ENCODE results near the gene HLA-C. TPM values are rescaled to one million over a fixed set of nuclear protein-coding genes. Genes with fewer than 3 reads are reported as not detected.
A peak's percentile ranks its signal among the peaks of the same experiment; 100 is the strongest.

The HLA-C gene
- polyA plus RNA-seq (2013, experiment 1 of 2): 860 TPM
- polyA plus RNA-seq (2013, experiment 2 of 2): 956 TPM

GRCh38 chr6:31271641-31272357, at the start of gene HLA-C:
Gene HLA-C (minus strand): TSS chr6:31272092. CDS start chr6:31272071, 21 bp downstream.
- WGBS: under 1% methylated on average over 38 of the region's 62 CpGs
- H4K8ac ChIP-seq (ENCODE audit: low read length): peak within 1 kb of the TSS; percentile 82
- H4K91ac ChIP-seq (ENCODE audit: low read length): peak within 1 kb of the TSS; percentile 90
- H3K4me3 ChIP-seq (ENCODE audit: insufficient read depth in 1 of 2, low read depth in 1 of 2, low read length in 2 of 2): peak within 1 kb of the TSS; percentile 86
- peaks cover 8% of the 10 kb centered on the region for H3K4me1 ChIP-seq (ENCODE audit: control insufficient read depth, insufficient read depth, low read depth, low read length)
- peak within 1 kb of the TSS; percentile 74 to 87 for H3K14ac ChIP-seq (ENCODE audit: low read length in 2 of 2)
- H3K18ac ChIP-seq (ENCODE audit: low read depth in 1 of 2, low read length in 2 of 2): peak within 1 kb of the TSS; percentile 62 to 82
- peak; percentile 99 for DNase-seq
- peak within 1 kb of the TSS; percentile 92 for H3K9ac ChIP-seq (ENCODE audit: low read length)
- no peak within 1 kb of the TSS for H2AK5ac ChIP-seq (ENCODE audit: low read length, severe bottlenecking)
- H2BK5ac ChIP-seq (ENCODE audit: low read depth, low read length, poor library complexity, severe bottlenecking): peak within 1 kb of the TSS; percentile 82
- H2AFZ ChIP-seq (ENCODE audit: low read depth, low read length): peak within 1 kb of the TSS; percentile 58
- H3K36me3 ChIP-seq (ENCODE audit: control insufficient read depth in 1 of 2, insufficient read depth in 2 of 2, low read depth in 1 of 2, low read length in 2 of 2): peaks cover 24 to 26% of the 10 kb centered on the region in 2 experiments
- peak within 1 kb of the TSS in 1 of 2 experiments; percentile 24 for H2BK12ac ChIP-seq (ENCODE audit: low read length in 2 of 2)
- peak within 1 kb of the TSS; percentile 79 for H2BK120ac ChIP-seq (ENCODE audit: low read depth, low read length)
- H3K23ac ChIP-seq (ENCODE audit: low read length in 2 of 2): no peak within 1 kb of the TSS
- H3K4ac ChIP-seq (ENCODE audit: low read depth in 1 of 2, low read length in 2 of 2): peak within 1 kb of the TSS in 1 of 2 experiments; percentile 53
- H3K4me2 ChIP-seq (ENCODE audit: low read length, poor library complexity, severe bottlenecking): peak within 1 kb of the TSS; percentile 94
- H3K9me3 ChIP-seq (ENCODE audit: control insufficient read depth, low read length): peaks cover under 1% of the 10 kb centered on the region
- peaks cover 7% of the 10 kb centered on the region for H3K79me1 ChIP-seq (replicated peaks; ENCODE audit: low read length, poor library complexity, severe bottlenecking)
- peaks cover 3 to 24% of the 10 kb centered on the region in 2 experiments for H3K27me3 ChIP-seq (ENCODE audit: control insufficient read depth in 1 of 2, insufficient read depth in 1 of 2, low read length in 2 of 2)
- no peak within 1 kb of the TSS for H3K27ac ChIP-seq (ENCODE audit: low read length, poor library complexity, severe bottlenecking)
- H2BK15ac ChIP-seq (ENCODE audit: low read depth, poor library complexity, severe bottlenecking): no peak within 1 kb of the TSS

DNA sequence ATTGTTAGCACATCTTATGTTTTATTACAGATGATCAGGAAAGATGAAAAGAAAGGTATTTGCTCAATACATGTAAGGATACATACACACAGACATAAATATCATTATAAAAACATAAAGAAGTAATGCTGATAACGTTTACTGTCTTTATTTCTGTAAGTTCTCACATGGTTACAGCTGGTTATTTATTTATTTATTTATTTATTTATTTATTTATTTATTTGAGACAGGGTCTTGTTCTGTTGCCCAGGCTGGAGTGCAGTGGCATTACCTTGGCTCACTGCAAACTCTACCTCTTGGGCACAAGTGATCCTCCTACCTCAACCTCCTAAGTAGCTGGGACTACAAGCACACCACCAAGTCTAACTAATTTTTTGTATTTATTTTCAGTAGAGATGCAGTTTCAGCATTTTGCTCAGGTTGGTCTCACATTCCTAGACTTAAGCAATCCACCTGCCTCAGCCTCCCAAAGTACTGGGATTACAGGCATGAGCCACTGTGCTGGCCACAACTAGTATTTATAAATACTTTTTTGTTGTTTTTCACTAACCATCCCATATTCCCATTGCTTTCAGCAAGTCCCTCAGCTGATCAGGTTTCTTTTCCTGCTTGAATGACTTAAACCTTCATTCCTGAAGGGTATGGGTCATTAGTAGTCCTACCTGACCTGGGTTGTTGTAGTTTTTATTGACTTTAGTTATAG, 49.3 kb upstream of the HLA-C start:
- WGBS: no CpG with 5 or more reads among the region's 1 CpG
- no peak for DNase-seq
- no peak overlapping the region for H2AFZ ChIP-seq (ENCODE audit: low read depth, low read length)
- H2BK120ac ChIP-seq (ENCODE audit: low read depth, low read length): no peak overlapping the region
- no peak overlapping the region for H2BK15ac ChIP-seq (ENCODE audit: low read depth, poor library complexity, severe bottlenecking)
- no peak overlapping the region for H3K4ac ChIP-seq (ENCODE audit: low read depth in 1 of 2, low read length in 2 of 2)
- no peaks in the 10 kb centered on the region for H3K36me3 ChIP-seq (ENCODE audit: control insufficient read depth in 1 of 2, insufficient read depth in 2 of 2, low read depth in 1 of 2, low read length in 2 of 2)
- no peak overlapping the region for H3K14ac ChIP-seq (ENCODE audit: low read length in 2 of 2)
- no peak overlapping the region for H3K27ac ChIP-seq (ENCODE audit: low read length, poor library complexity, severe bottlenecking)
- no peak overlapping the region for H2AK5ac ChIP-seq (ENCODE audit: low read length, severe bottlenecking)
- H4K91ac ChIP-seq (ENCODE audit: low read length): no peak overlapping the region
- no peak overlapping the region for H2BK12ac ChIP-seq (ENCODE audit: low read length in 2 of 2)
- H3K79me1 ChIP-seq (replicated peaks; ENCODE audit: low read length, poor library complexity, severe bottlenecking): no peaks in the 10 kb centered on the region
- peaks cover 7% of the 10 kb centered on the region for H3K9me3 ChIP-seq (ENCODE audit: control insufficient read depth, low read length)
- H3K4me2 ChIP-seq (ENCODE audit: low read length, poor library complexity, severe bottlenecking): no peak overlapping the region
- H3K4me3 ChIP-seq (ENCODE audit: insufficient read depth in 1 of 2, low read depth in 1 of 2, low read length in 2 of 2): no peak overlapping the region
- no peaks in the 10 kb centered on the region for H3K4me1 ChIP-seq (ENCODE audit: control insufficient read depth, insufficient read depth, low read depth, low read length)
- no peak overlapping the region for H3K23ac ChIP-seq (ENCODE audit: low read length in 2 of 2)
- H4K8ac ChIP-seq (ENCODE audit: low read length): no peak overlapping the region
- no peak overlapping the region for H3K18ac ChIP-seq (ENCODE audit: low read depth in 1 of 2, low read length in 2 of 2)
- H3K9ac ChIP-seq (ENCODE audit: low read length): no peak overlapping the region
- no peak overlapping the region for H2BK5ac ChIP-seq (ENCODE audit: low read depth, low read length, poor library complexity, severe bottlenecking)
- H3K27me3 ChIP-seq (ENCODE audit: control insufficient read depth in 1 of 2, insufficient read depth in 1 of 2, low read length in 2 of 2): peaks cover 6 to 15% of the 10 kb centered on the region in 2 experiments

GRCh38 chr6:31317036-31317435, 45.1 kb upstream of the HLA-C start:
- Histone ChIP-seq H3K4me1 (ENCODE audit: control insufficient read depth, insufficient read depth, low read depth, low read length) (no peaks in the 10 kb centered on the region), H2AK5ac (ENCODE audit: low read length, severe bottlenecking) (no peak overlapping the region), H2BK12ac (ENCODE audit: low read length in 2 of 2) (no peak overlapping the region), H2BK5ac (ENCODE audit: low read depth, low read length, poor library complexity, severe bottlenecking) (no peak overlapping the region), H3K9me3 (ENCODE audit: control insufficient read depth, low read length) (peaks cover 2% of the 10 kb centered on the region), H3K4ac (ENCODE audit: low read depth in 1 of 2, low read length in 2 of 2) (no peak overlapping the region), H3K27me3 (ENCODE audit: control insufficient read depth in 1 of 2, insufficient read depth in 1 of 2, low read length in 2 of 2) (peaks cover 18 to 31% of the 10 kb centered on the region in 2 experiments), H2AFZ (ENCODE audit: low read depth, low read length) (no peak overlapping the region), H3K18ac (ENCODE audit: low read depth in 1 of 2, low read length in 2 of 2) (no peak overlapping the region), H3K4me3 (ENCODE audit: insufficient read depth in 1 of 2, low read depth in 1 of 2, low read length in 2 of 2) (no peak overlapping the region), H3K27ac (ENCODE audit: low read length, poor library complexity, severe bottlenecking) (no peak overlapping the region), H3K9ac (ENCODE audit: low read length) (no peak overlapping the region), H3K4me2 (ENCODE audit: low read length, poor library complexity, severe bottlenecking) (no peak overlapping the region), H3K79me1 (replicated peaks; ENCODE audit: low read length, poor library complexity, severe bottlenecking) (no peaks in the 10 kb centered on the region), H4K8ac (ENCODE audit: low read length) (no peak overlapping the region), H3K23ac (ENCODE audit: low read length in 2 of 2) (no peak overlapping the region), H3K14ac (ENCODE audit: low read length in 2 of 2) (no peak overlapping the region), H2BK15ac (ENCODE audit: low read depth, poor library complexity, severe bottlenecking) (no peak overlapping the region), H3K36me3 (ENCODE audit: control insufficient read depth in 1 of 2, insufficient read depth in 2 of 2, low read depth in 1 of 2, low read length in 2 of 2) (no peaks in the 10 kb centered on the region), H4K91ac (ENCODE audit: low read length) (no peak overlapping the region), H2BK120ac (ENCODE audit: low read depth, low read length) (no peak overlapping the region)
- 36% methylated on average over 1 of the region's 2 CpGs for WGBS
- DNase-seq: no peak

DNA sequence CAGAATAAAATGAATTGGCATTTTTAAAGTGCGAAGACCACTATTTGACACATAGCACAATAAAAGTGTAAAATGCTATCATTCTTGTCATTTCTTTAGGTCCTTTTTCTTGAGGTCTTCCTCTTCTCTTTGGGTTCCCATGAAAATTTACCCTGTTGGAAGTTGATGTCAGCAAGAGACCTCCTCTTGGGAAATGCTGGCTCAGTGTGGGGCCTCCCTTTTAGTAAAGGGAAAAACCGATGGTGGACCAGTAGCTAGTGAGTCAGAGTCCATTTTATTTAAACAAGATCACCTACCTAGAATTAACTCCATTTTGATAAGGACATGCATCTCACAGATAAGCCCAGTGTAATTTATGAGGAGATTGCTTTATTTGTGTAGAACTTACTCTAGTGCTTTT, 37.7 kb upstream of the HLA-C start:
- H2AK5ac ChIP-seq (ENCODE audit: low read length, severe bottlenecking): no peak overlapping the region
- no peak overlapping the region for H3K4me2 ChIP-seq (ENCODE audit: low read length, poor library complexity, severe bottlenecking)
- no peak overlapping the region for H3K4me3 ChIP-seq (ENCODE audit: insufficient read depth in 1 of 2, low read depth in 1 of 2, low read length in 2 of 2)
- no peak overlapping the region for H3K14ac ChIP-seq (ENCODE audit: low read length in 2 of 2)
- peaks cover 33 to 56% of the 10 kb centered on the region in 2 experiments for H3K27me3 ChIP-seq (ENCODE audit: control insufficient read depth in 1 of 2, insufficient read depth in 1 of 2, low read length in 2 of 2)
- no peak overlapping the region for H2AFZ ChIP-seq (ENCODE audit: low read depth, low read length)
- H3K23ac ChIP-seq (ENCODE audit: low read length in 2 of 2): no peak overlapping the region
- no peaks in the 10 kb centered on the region for H3K79me1 ChIP-seq (replicated peaks; ENCODE audit: low read length, poor library complexity, severe bottlenecking)
- WGBS: no CpG with 5 or more reads among the region's 2 CpGs
- H3K4me1 ChIP-seq (ENCODE audit: control insufficient read depth, insufficient read depth, low read depth, low read length): no peaks in the 10 kb centered on the region
- H2BK5ac ChIP-seq (ENCODE audit: low read depth, low read length, poor library complexity, severe bottlenecking): no peak overlapping the region
- H3K9me3 ChIP-seq (ENCODE audit: control insufficient read depth, low read length): peaks cover 5% of the 10 kb centered on the region
- no peak overlapping the region for H4K91ac ChIP-seq (ENCODE audit: low read length)
- no peak overlapping the region for H3K27ac ChIP-seq (ENCODE audit: low read length, poor library complexity, severe bottlenecking)
- no peak overlapping the region for H4K8ac ChIP-seq (ENCODE audit: low read length)
- no peak overlapping the region for H3K18ac ChIP-seq (ENCODE audit: low read depth in 1 of 2, low read length in 2 of 2)
- no peak overlapping the region for H3K9ac ChIP-seq (ENCODE audit: low read length)
- no peak for DNase-seq
- no peak overlapping the region for H3K4ac ChIP-seq (ENCODE audit: low read depth in 1 of 2, low read length in 2 of 2)
- H2BK15ac ChIP-seq (ENCODE audit: low read depth, poor library complexity, severe bottlenecking): no peak overlapping the region
- H2BK12ac ChIP-seq (ENCODE audit: low read length in 2 of 2): no peak overlapping the region
- no peak overlapping the region for H2BK120ac ChIP-seq (ENCODE audit: low read depth, low read length)
- H3K36me3 ChIP-seq (ENCODE audit: control insufficient read depth in 1 of 2, insufficient read depth in 2 of 2, low read depth in 1 of 2, low read length in 2 of 2): peaks cover 0 to 5% of the 10 kb centered on the region in 2 experiments
